Inferior parietal cortex (tissue), 1 donor: ENCODE results near the gene HAUS2.
"Not testable (repeated sequence)": the region's sequence is repeated elsewhere in the genome, so short reads cannot be mapped to it uniquely, and the experiment has no call there.

ENCODE experiments used
- DNase-seq: peaks from one replicate; pipeline ENCODE4 v3.0.0-alpha.2; 2016; ENCODE audit errors: extremely low spot score

HAUS2 gene

GRCh38 chr15:42548249-42549031 is at the start of gene HAUS2, which contains the start of gene LRRC57:
Gene HAUS2 (plus strand): TSS chr15:42548838. CDS start chr15:42548873, 35 bp downstream.
Gene LRRC57 (minus strand): TSS chr15:42548793. CDS start chr15:42548434, 359 bp downstream.
- peak; percentile 85 for DNase-seq

DNA sequence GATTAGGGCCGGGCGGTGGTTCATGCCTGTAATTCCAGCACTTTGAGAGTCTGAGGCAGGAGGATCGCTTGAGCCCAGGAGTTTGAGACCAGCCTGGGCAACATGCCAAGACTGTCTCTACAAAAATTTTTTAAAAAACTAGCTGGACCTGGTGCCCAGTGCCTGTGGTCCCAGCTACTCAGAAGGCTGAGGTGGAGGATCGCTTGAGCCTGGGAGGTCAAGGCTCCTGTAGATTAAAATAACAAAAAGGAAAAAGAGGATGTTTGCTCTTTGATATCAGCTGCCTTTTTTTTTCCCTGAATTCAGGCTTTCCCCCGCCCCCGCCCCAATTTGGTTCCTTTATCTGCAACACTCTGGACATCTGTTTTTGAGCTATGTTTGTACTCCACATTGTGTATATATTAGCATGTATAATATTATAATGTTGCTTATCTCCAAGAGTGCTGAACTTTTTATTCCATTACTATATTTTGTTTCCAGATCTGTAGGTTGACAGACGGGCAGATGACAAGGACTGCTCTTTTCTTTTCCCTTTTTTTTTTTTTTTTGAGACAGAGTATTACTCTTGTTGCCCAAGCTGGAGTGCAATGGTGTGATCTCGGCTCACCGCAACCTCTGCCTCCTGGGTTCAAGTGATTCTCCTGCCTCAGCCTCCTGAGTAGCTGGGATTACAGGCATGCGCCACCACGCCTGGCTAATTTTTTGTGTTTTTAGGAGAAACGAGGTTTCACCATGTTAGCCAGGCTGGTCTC is 48.6 kb upstream of the HAUS2 start:
- DNase-seq: no peak

GRCh38 chr15:42502477-42502876 is 46.2 kb upstream of the HAUS2 start:
- no peak for DNase-seq

DNA sequence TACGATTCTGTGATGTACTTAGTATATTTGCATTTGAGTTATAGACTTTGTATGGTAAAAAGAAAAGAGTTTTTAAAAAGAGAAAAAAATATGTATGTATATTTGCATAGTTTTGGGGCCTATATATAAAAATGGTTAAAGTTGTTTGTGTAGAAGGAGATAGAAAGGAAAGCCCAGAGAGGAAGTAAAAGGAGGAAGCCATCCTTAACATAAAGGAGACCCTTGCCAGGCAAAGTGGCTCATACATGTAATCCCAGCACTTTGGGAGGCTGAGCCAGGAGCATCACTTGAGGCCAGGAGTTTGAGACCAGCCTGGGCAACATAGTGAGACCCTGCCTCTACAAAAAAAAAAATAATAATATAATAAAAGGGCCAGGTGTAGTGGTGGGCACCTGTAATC is 44.8 kb upstream of the HAUS2 start:
- no peak for DNase-seq

- DNase-seq: no peak
Measured at GRCh38 chr15:42504631-42505030, 44.0 kb upstream of the HAUS2 start.

DNA sequence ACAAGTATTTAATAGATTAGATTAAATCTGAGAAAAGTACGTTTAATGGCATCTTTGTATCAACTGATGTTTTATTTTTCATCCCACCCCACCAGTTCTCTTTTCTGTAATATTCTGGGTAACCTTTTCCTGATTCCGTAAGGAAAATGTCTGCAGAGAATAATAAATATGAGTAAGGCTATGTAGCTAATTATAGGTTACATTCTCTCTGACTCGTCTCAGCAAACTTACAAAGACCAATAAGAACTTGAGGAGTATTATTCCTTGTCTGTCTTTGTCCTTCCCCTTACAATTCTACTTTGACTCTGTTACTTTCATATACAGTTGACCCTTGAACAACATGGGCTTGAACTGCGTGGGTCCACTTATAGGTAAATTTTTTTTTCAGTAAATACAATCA is 41.1 kb upstream of the HAUS2 start:
- no peak for DNase-seq

- DNase-seq: no peak
Measured at GRCh38 chr15:42508263-42508690, 40.4 kb upstream of the HAUS2 start.

DNA sequence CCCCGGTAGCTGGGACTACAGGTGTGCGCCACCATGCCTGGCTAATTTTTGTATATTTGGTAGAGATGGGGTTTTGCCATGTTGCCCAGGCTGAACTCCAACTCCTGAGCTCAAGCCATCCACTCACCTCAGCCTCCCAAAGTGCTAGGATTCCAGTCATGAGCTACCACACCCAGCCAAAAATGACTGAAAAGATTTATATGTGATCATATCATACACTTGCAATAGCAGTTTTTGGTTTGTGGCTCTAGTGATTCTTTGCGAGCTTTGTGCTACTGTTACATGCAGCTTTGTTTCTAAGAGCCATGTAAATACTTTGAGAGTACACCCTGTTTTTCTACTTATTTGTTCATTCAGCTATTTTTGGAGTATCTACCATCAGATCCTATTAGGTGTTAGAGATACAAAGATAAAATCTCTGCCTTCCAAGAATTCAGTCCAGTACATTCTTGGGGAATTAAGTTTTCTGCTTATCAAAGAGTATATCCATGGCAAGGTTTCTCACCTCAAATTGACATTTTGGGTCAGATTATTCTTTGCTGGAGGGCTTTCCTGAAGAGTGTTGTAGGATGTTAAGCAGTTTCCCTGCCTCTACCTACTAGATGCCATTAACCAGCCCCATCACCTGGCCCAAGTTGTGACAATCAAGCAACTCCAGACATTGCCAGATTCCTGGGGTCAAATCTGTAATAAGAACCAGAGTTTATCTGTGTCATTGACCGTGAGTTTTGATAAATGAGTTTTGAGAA is 38.2 kb upstream of the HAUS2 start:
- DNase-seq: no peak

- peak; percentile 36 for DNase-seq
Measured at GRCh38 chr15:42511007-42511391, 37.6 kb upstream of the HAUS2 start.

- DNase-seq: no peak
Measured at GRCh38 chr15:42523331-42523730, 25.3 kb upstream of the HAUS2 start.

GRCh38 chr15:42528970-42529369 is 19.7 kb upstream of the HAUS2 start:
- DNase-seq: no peak

- no peak for DNase-seq
Measured at GRCh38 chr15:42533246-42533645, 15.4 kb upstream of the HAUS2 start.

DNA sequence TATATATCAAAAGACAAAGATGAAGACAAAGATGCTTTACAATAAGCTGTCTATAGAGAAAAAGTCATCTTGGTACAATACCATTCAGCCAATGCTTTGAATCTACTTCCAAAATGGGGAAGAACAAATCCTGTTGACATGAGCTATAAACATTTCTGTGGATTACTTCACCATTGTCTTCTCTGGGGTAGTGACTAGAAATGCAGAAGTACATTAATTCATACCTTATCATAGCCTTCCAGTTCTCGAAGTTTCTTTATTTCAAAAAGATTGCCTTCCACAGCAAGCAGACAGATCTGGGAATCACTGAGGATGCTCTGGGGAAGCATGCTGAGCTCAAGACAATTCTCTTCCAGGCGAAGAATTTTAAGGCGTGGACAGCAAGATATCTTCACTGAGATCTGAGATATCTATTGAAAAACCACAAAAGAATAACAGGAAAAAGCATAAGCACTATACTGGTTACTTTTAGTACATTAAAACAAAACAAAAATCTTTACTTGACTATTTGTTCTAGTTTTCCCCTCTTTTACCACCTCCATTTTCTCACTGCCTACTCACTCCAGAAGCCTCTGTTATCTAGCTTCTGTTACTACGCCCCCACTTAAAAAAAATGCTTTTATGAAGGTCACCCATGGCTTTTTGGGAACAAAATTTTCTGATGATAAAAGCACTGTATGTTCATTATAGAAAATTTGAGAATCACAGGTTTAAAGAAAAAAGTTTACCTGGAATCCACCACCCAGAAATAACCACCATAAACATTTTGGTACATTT is 3.6 kb upstream of the HAUS2 start:
- DNase-seq: no peak

DNA sequence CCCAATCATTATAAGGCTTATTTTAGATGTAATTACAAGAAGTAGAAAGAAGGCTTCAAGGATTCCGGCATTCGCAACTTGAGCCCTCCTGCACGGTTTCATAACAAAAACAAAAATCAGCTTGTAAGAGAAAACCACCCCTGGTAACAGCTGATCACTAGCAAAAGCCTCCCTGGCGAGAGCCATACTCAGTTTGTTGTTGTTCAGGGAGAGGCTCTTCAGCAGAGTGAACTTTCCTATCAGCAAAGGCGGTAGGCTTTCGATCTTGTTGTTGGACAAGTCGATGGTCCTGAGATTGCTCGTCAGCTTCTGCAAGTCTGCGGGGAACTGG is 755 bp upstream of the HAUS2 start:
- peak; percentile 29 for DNase-seq

DNA sequence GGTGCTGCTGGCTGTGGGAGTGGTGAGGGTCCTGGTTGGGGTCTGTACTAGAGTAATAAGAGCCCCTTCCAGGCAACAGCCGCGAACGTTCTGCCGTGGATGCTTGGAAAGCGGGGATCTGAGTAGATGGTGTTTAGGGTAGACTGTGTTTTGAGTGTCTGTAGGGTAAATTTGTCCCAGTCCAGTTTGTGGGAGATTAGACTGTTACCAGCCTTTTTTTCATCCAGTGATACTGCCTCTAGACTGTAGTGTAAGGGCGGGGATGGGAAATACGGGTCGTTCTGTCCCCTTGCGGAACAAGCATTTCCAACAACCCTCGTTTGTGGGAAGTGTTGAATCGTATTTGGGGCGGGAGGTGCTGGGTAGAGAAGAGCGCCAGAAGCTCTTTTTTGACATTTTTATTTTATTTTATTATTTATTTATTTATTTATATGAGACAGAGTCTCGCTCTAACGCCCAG is 424 bp downstream of the HAUS2 start:
- no peak for DNase-seq

DNA sequence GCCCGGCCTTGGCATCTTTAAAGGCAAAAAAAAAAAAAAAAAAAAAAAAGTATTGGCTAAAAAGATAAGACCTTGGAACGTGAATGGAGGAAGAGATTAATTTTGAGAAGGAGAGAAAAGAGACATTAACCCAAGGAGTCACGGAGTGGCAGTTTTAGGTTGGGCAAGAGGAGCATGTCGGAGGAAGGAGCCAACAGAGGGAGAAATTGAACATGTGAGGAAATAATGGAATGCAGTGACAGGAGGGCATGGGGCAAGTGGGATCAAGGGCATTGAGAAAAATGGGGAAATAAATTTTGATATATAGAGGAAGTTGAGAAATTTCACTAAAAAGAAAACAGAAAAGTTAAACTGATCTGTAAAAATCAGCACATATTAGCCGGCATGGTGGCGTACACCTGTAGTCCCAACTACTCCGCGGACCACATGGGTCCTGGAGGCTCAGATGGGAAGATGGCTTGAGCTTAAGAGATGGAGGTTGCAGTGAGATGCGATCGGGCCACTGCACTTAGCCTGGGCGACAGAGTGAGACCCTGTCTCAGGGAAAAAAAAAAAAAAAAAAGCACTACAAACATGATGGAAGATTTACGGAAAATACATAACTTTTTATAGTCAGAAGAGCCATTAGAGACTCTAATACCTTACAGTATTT is 1.2 kb downstream of the HAUS2 start:
- DNase-seq: no peak

GRCh38 chr15:42553554-42553953 is 4.9 kb downstream of the HAUS2 start:
- no peak for DNase-seq

DNA sequence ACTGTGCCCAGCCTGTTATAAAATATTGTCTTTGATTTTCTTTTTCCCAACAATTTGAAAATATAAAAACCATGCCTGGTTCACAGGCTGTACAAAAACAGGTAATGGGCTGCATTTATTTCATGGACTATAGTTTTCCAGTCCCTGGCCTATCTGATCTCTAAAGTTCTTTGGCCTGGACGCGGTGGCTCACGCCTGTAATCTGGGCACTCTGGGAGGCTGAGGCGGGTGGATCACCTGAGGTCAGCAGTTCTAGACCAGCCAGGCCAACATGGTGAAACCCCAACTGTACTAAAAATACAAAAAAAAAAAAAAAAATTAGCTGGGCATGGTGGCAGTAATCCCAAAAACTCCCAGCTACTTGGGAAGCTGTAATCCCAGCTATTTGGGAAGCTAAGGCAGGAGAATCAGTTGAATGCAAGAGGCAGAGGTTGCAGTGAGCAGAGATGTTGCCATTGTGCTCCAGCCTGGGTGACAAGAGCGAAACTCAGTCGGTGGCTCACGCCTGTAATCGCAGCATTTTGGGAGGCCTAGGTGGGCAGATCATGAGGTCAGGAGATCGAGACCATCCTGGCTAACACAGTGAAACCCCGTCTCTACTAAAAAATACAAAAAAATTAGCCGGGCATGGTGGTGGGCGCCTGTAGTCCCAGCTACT is 8.0 kb downstream of the HAUS2 start:
- not testable (repeated sequence) for DNase-seq

DNA sequence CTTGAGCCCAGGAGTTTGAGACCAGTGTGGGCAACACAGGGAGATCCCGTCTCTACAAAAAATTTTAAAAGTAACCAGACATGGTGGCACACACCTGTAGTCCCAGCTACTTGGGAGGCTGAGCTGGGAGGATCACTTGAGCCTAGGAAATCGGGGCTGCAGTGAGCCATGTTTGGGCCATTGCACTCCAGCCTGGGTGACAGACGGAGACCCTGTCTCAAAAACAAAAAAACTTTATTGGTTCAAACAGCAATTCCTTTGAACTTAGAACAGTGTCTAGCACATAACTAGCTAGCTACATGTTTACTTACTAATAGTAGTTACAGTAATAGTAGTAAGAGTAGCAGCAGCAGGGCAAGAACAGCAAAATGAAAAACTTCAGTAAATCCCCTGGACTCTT is 10.1 kb downstream of the HAUS2 start:
- no peak for DNase-seq
